Transverse colon (tissue), 4 donors: ENCODE data around the gene CD53. TPM values are rescaled to one million over a fixed set of nuclear protein-coding genes. Genes with fewer than 3 reads are reported as not detected.
A peak's percentile ranks its signal among the peaks of the same experiment; 100 is the strongest.

Experiments
- DNase-seq: peaks from one replicate; pipeline ENCODE4 v3.0.0-alpha.2; 2019
- H3K27ac ChIP-seq, 4 donors: fragments of 200-600 bp; sonication (generic); 2 replicates each; pipeline ENCODE4 v1.5.1; 2016 to 2018; ENCODE audit warnings: inconsistent platforms in 4 of 4
- H3K27me3 ChIP-seq: fragments of 200-600 bp; sonication (generic); 2 replicates; pipeline ENCODE4 v1.5.1; 2017; ENCODE audit warnings: inconsistent platforms
- H3K36me3 ChIP-seq, 4 donors: fragments of 200-600 bp; sonication (generic); 2 replicates each; pipeline ENCODE4 v1.5.1; 2017 to 2019; ENCODE audit warnings: inconsistent platforms in 4 of 4
- H3K4me1 ChIP-seq, 4 donors: fragments of 200-600 bp; sonication (generic); 2 replicates each; pipeline ENCODE4 v1.5.1; 2017 to 2020; ENCODE audit warnings: inconsistent platforms in 4 of 4
- H3K4me3 ChIP-seq, 4 donors: fragments of 200-600 bp; sonication (generic); 1 replicate in 1 of 4; 2 replicates in 3 of 4; pipeline versions ENCODE4 v1.5.1 to v1.6.1; 2017 to 2019; ENCODE audit warnings: inconsistent platforms in 4 of 4
- H3K9me3 ChIP-seq, 2 donors: fragments of 200-600 bp; sonication (generic); 2 replicates each; pipeline ENCODE4 v1.5.1; 2017 to 2019; ENCODE audit warnings: inconsistent platforms in 2 of 2
- EP300 ChIP-seq: sonication (generic); formaldehyde crosslinking; IDR thresholded peaks from one replicate; pipeline ENCODE4 v1.6.1; 2017; ENCODE audit warnings: antibody characterized with exemption, low read depth
- POLR2A ChIP-seq: fragments of 450-650 bp; IDR thresholded peaks from one replicate; pipeline ENCODE4 v1.6.1; 2016; ENCODE audit warnings: antibody characterized with exemption, mild to moderate bottlenecking, moderate library complexity
- POLR2AphosphoS5 ChIP-seq, 3 donors: sonication (generic); formaldehyde crosslinking; IDR thresholded peaks; one replicate each; pipeline ENCODE4 v1.6.1; 2016; ENCODE audit warnings: antibody characterized with exemption in 3 of 3
- WGBS, 2 donors: methylation state at CpG; one replicate each; pipeline ENCODE4 v1.1.5; 2018; ENCODE audit warnings: low coverage in 1 of 2; 5-methylcytosine and 5-hydroxymethylcytosine counted together
- in situ Hi-C, 4 donors: fragments of 200-750 bp; cut with MboI; loops; one replicate each; pipeline versions ENCODE4 v1.15.0 to v1.15.1; 2017; ENCODE audit warnings: low sequenced_read_pairs in 3 of 4, low pct_ligation_motif_present in 1 of 4, low pct_unique_long_range_greater_than_20kb in 1 of 4
- intact Hi-C: fragments of 100-400 bp; cut with DNase I; formaldehyde crosslinking; loops from one replicate; pipeline ENCODE4 v1.15.1; 2023; ENCODE audit warnings: low total_unique reads
- total RNA-seq, 4 donors: library from RNA; depleted of rRNA; stranded (reverse); fragments of >200 nt; gene quantifications; one replicate each; pipeline ENCODE4 v1.1.0, GENCODE V29; 2016
- TF ChIP-seq, protein P1 (sequence below), 5 experiments: fragments of 200-600 bp in 3 of 5; fragments of 450-650 bp in 2 of 5; sonication (generic) in 3 of 5; IDR thresholded peaks; 1 replicate in 2 of 5; 2 replicates in 3 of 5; pipeline ENCODE4 v1.5.1; 2016 to 2017; ENCODE audit warnings: antibody characterized with exemption in 5 of 5, inconsistent platforms in 3 of 5, mild to moderate bottlenecking in 2 of 5, moderate library complexity in 1 of 5

Gene CD53
- total RNA-seq, 4 donors from 2014 or later: 18.6 to 71.6 (median 25.4) TPM; not detected in 1

DNA sequence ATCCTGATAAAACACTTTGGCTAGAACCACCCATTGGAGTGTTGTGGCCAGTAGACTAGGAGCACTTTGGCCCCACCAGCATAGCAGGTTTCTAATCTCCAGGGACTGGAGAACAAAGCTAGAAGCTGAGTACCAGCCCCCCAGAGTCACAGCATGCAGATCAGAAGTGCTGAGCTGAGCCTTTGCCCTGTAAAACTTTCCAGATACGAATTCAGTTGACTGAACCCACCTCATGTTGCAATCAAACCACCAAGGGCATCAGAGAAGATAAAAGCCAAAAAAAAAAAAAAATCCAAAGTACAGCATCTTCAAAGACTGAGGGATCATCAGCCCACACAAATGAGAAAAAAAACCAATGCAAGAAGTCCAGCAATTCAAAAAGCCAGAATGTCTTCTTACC, 8.7 kb upstream of the CD53 start:
- Histone ChIP-seq H3K27ac (no peak overlapping the region), H3K9me3 (peaks cover 0 to 7% of the 10 kb centered on the region in 2 donors), H3K4me3 (no peak overlapping the region), H3K36me3 (no peaks in the 10 kb centered on the region), H3K4me1 (no peaks in the 10 kb centered on the region), H3K27me3 (no peaks in the 10 kb centered on the region)
- in situ Hi-C loops: no loop called here
- intact Hi-C loops: no loop called here
- DNase-seq: no peak
- TF ChIP-seq POLR2AphosphoS5 (IDR thresholded peaks at IDR 0.05) (no peak), EP300 (no peak), POLR2A (no peak)
- TF ChIP-seq, protein P1, sequence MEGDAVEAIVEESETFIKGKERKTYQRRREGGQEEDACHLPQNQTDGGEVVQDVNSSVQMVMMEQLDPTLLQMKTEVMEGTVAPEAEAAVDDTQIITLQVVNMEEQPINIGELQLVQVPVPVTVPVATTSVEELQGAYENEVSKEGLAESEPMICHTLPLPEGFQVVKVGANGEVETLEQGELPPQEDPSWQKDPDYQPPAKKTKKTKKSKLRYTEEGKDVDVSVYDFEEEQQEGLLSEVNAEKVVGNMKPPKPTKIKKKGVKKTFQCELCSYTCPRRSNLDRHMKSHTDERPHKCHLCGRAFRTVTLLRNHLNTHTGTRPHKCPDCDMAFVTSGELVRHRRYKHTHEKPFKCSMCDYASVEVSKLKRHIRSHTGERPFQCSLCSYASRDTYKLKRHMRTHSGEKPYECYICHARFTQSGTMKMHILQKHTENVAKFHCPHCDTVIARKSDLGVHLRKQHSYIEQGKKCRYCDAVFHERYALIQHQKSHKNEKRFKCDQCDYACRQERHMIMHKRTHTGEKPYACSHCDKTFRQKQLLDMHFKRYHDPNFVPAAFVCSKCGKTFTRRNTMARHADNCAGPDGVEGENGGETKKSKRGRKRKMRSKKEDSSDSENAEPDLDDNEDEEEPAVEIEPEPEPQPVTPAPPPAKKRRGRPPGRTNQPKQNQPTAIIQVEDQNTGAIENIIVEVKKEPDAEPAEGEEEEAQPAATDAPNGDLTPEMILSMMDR (IDR thresholded peaks at IDR 0.05): no peak
- 17 to 62% methylated on average over 1 of the region's 1 CpG for WGBS, 2 donors

DNA sequence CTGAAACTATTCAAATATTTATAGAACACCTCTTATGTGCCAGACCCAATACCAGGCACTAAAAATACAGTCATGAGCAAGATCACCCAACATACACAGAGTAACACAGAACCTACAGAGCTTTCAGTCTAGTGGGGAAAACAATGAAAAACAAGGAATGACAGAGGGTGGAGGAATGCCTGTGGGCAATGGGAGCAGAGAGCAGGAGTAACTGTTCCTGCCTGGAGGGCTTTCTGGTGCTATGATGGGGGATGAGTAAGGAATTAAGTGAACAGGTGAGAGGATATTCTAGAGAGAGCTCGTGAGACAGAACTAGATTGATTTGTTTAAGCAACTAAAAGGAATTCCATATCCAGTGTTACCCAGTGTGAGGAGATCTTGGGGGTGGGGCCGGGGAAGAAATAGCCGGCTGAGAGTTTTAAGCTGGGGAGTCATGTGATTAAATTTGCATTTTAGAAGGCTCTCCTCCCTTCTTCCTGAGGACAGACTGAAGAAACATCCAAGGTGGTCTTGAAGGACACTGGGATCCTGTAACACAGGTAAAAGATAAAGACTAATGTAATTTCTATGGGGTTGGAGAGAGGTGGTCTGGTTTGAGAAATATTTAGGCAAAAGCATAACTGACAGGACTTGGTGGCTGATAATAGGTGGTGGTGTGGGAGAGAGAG, 2.1 kb upstream of the CD53 start:
- Histone ChIP-seq H3K4me3 (no peak overlapping the region), H3K27ac (no peak overlapping the region), H3K27me3 (no peaks in the 10 kb centered on the region), H3K9me3 (peaks cover 0 to 4% of the 10 kb centered on the region in 2 donors), H3K36me3 (no peaks in the 10 kb centered on the region), H3K4me1 (no peaks in the 10 kb centered on the region)
- intact Hi-C loops: no loop called here
- in situ Hi-C loops: no loop called here
- TF ChIP-seq, protein P1 (IDR thresholded peaks at IDR 0.05): no peak
- no peak for TF ChIP-seq EP300
- no peak for TF ChIP-seq POLR2AphosphoS5 (IDR thresholded peaks at IDR 0.05)
- no peak for TF ChIP-seq POLR2A
- 36 to 48% methylated on average over 3 of the region's 3 CpGs for WGBS, 2 donors
- no peak for DNase-seq

DNA sequence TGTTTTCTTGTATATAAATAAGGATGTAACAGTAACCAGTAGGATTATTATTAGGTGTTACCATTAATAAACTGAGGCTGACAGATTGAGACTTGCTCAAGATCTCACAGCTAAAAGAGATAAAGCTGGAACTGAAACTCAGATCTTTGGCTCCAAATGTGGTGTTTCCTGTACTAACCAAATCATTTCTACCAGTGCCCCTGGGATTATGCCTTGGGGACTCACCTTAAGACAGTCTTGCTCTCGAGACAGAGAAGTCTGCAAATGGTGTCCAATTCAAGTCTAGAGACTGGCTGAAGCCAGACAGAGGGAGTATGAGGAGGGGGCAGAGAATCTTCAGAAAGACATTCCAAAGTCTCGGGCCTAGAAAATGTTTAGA, 593 bp upstream of the CD53 start:
- H3K4me1 ChIP-seq: no peaks in the 10 kb centered on the region
- in situ Hi-C loops (no loop called here), intact Hi-C loops (no loop called here)
- peak overlapping the region; percentile 65 to 82 (median 78) for H3K27ac ChIP-seq
- no peaks in the 10 kb centered on the region for H3K27me3 ChIP-seq
- peaks cover 0 to 4% of the 10 kb centered on the region in 2 donors for H3K9me3 ChIP-seq
- WGBS, 2 donors: 53 to 83% methylated on average over 1 to 2 of the region's 2 CpGs
- H3K36me3 ChIP-seq: no peaks in the 10 kb centered on the region
- H3K4me3 ChIP-seq: peak overlapping the region in 1 of 4 donors; percentile 26
- DNase-seq: no peak
- TF ChIP-seq POLR2AphosphoS5 (IDR thresholded peaks at IDR 0.05) (no peak), EP300 (no peak), POLR2A (no peak)
- TF ChIP-seq, protein P1 (IDR thresholded peaks at IDR 0.05): no peak

DNA sequence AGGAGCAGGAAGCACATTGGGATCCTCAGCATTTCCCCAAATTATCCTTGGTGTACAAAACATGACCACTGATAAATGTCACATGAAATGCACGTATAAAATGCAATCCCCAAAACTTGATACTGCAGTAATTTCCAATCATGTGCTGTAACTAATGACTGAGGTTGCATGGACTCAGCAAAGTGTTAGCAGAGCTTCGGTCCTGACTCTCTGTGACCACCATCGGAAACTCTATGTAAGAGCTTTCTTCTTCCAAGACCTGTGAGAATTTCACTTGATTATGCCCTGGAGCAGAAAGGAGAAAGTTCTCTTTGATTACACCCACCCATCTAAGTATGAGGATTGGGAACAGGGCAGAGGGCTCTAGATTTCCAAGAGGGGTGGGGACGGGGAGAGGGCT, 908 bp downstream of the CD53 start:
- in situ Hi-C loops (no loop called here), intact Hi-C loops (no loop called here)
- no peak for DNase-seq
- no peaks in the 10 kb centered on the region for H3K36me3 ChIP-seq
- whole genome bisulfite sequencing, 2 donors: 66% methylated on average over 4 of the region's 4 CpGs; no CpG with 5 or more reads in 1 of the 2 donors
- peak overlapping the region in 3 of 4 donors; percentile 22 to 50 (median 26) for H3K4me3 ChIP-seq
- H3K9me3 ChIP-seq: no peaks in the 10 kb centered on the region
- H3K27me3 ChIP-seq: no peaks in the 10 kb centered on the region
- TF ChIP-seq, protein P1 (IDR thresholded peaks at IDR 0.05): no peak
- TF ChIP-seq POLR2A (no peak), POLR2AphosphoS5 (IDR thresholded peaks at IDR 0.05) (no peak), EP300 (no peak)
- H3K27ac ChIP-seq: peak overlapping the region; percentile 65 to 82 (median 78)
- no peaks in the 10 kb centered on the region for H3K4me1 ChIP-seq
